ENCODE measurements around the gene ADAMTSL1.

Gene ADAMTSL1

DNA sequence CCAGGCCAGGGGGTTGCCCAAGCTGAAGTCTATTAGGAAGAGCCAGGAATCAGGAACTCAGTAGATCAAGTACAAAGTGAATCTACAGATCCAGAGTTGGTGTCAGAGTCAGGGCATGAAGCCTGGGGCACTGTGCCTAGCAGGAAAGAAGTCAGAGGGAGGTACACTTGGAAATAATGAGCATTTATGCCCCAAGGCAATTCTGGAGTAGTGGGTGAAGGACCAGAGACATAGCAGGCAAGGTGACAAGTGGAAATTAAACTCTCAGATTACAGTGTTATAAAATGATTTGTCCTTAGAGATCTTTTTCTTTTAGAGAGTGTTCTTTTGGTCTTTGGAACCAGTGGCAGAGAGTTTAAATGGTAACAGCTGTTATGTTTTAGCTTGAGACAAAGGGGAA lies 138.0 kb downstream of the ADAMTSL1 start:
- no peak for DNase-seq

DNA sequence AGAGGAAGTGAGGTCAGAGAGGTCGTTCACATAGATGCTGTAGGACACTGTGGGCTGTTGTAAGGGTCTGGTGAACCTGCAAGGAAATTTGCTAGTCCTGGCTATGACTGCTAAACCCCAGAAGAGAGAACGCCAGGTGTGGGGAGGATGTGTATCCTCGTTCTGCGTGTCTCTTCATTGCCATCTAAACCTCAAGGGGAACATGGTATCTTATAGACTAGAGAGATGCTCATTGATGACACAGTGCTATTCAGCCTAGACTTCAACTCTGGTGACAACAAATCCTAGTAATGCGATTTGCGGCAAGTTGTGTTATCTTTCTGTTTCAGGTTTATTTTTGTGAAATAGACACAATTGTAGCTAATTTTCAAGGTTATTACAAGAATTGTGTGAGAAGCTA lies 140.2 kb downstream of the ADAMTSL1 start:
- DNase-seq = no peak

DNA sequence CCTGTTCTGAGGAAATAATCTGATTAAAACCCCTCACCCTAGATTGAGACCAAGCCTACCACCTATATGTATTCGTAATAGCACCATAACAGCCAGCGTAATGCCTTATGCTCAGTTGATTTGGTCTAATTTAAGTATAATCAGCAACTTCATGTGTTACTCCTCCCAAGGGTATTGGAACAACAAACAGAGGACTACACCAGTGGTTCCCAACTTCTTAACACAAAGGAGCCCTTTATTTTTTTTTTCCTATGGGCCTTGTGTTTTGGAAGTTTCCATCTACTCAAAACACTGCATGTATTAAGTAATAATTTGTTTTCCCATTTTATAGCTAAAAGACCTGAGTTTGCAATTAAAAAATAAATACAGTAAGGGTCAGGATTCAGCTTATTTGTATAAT lies 140.7 kb downstream of the ADAMTSL1 start:
- DNase-seq = no peak

DNA sequence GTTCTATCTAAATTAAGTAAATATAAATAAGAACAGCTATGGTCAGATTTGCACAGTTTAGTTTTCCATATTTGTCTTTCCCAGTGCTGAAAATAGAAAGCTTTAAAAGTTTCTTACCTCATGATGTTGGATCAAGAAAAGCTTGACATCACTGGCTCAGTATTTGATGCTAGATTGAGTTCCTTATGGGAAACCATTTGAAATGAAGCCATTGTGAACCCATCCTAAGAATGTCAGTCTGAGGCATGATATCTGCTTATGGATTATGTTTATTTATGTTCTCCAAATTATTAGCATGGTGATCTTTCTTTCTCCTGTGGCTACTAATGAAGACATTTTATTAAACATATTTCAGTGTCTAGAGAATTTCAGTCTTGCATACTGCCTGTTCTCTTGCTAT lies 143.0 kb downstream of the ADAMTSL1 start:
- DNase-seq = no peak

DNA sequence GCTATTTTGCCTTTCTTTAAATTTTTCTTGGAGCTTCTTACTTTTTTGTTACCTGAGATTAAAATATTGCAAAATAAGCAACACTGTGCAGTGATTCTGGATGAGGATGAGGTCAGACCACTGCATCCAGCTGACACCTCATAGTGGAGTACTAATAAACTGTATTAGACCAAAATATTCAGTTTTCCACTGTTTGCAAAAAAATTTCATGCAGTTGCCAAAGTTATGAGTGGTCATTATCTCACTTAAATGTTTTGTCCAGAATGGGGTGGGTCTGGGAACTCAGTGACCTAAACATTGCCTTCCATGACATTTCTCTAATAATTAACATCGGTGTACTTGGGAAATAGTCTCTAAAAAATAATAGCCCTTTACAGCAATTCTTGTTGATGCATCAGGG lies 143.8 kb downstream of the ADAMTSL1 start:
- DNase-seq = no peak

DNA sequence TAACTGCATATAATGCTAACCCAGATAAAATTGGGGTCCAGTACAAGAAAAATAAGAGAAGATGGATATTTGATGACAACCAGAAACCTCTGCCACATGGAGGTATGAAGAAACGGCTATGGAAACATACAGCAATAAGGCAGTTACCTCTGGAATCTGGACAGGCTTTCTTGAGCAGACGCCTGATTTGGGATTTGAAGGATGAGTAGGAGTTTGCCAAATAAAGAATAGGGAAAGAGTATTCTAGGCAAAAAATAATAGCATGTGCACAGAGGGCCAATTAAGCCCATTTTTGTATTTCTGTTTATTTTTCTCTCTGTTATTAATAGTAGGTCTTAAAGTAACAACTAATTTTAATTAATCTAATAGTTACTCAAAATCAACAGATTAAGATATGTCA lies 144.9 kb downstream of the ADAMTSL1 start:
- DNase-seq = no peak

DNA sequence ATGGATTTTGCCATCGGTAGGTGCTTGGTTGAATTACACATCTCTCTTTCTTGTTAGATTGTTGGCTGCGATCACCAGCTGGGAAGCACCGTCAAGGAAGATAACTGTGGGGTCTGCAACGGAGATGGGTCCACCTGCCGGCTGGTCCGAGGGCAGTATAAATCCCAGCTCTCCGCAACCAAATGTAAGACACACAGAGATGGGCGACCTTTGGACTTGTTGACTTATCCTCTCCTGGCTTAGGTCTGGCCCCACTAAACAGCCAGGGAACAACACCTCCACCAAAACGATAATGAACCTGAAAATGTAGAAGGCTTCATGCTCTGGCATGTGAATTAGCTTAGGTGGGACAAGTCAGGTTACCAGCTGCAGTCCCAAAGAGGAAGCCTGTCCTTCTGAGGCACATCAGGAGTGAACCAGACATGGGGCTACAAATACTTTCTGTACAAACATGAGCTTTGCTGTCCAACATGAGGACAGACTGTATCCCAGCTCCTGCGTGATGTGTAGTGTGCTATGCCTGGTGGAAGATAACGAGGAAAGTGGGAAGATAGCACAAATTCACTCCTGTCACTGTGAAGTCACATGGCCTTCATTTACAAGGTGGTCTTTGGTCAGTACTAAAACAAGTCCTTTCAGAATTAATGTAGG lies 148.4 kb downstream of the ADAMTSL1 start:
- DNase-seq = no peak

DNA sequence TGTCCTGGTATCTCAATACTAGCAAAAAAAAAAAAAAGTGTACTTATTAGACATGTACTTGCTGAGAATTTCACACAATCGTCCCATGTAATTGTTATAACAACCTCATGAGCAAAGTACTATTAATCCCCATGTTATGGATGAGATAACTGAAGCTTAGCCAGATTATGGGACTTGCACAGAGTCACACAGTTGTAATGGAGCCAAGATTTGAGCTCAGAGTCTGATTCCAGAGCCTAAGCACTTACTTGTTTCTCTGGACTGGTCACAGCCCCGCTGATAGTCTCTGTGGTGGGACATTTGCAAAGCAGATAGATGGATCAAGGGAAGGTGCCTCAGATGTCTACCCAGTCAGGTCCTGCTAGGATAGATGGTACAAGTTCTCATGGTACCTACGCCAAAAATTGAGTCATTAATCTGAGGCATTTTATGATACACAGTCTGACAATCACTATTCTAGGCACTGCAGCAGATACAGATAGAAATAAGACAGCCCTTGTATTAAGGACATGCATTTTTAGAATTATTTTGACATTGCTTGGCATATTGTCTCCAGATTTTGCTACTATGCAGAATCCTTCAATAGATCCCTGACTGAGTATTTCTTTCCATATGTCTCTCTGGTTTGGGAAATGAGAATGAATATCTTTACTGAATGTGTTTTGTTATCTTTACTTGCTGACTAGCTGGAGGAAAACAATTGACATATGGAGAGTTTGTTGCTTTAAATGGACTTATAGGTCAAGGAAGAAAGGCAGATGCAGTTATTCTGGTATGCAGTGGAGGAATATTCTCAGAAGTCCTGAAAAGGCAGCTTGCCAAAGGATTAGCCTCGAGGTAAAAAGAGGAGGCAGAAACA lies 149.5 kb downstream of the ADAMTSL1 start:
- DNase-seq = no peak

DNA sequence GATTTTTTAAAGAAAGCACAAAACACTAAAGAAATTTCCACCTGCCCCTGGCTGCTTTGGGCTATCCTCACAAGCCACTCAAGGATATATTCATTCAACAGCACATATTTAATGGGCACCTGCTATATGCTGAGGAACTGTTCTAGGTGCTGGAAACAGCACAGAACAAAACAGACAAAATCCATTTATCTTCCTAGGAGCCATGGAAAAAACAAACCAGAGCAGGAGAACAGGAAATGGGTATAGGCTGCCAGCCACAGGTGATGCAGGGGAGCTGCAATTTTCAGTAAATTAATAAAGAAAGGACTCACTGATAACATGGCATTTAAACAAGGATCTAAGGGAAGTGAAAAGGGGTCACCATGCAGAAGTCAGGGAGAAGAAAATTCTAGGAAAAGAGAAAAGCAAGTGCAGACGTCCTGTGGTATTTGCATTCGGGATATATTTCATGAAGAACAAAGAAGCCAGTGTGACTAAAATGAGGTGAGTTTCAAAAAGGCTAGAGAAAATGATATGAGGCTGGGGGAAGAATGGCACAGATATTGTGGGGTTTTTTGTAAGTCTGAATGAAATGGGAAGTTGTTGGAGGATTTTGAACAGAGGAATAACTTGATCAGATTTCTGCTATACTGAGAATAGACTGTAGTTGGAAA lies 152.2 kb downstream of the ADAMTSL1 start:
- no peak for DNase-seq

DNA sequence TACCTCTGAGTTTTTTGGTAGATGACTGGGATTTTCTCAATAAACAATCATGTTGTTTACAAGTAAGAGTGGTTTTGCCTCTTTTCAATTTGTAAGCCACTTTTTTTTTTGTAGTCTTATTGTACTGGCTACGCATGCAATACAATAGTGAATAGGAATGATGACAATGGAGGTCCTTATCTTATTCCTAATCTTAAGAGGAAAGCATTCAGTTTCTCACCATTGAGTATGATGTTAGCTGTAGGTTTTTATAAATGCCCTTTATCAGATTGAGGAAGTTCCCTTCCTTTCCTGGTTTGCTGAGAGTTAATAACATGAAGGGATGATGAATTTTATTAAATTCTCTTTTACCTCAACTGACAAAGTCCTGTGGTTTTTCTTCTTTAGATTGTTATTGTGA lies 155.2 kb downstream of the ADAMTSL1 start:
- no peak for DNase-seq

DNA sequence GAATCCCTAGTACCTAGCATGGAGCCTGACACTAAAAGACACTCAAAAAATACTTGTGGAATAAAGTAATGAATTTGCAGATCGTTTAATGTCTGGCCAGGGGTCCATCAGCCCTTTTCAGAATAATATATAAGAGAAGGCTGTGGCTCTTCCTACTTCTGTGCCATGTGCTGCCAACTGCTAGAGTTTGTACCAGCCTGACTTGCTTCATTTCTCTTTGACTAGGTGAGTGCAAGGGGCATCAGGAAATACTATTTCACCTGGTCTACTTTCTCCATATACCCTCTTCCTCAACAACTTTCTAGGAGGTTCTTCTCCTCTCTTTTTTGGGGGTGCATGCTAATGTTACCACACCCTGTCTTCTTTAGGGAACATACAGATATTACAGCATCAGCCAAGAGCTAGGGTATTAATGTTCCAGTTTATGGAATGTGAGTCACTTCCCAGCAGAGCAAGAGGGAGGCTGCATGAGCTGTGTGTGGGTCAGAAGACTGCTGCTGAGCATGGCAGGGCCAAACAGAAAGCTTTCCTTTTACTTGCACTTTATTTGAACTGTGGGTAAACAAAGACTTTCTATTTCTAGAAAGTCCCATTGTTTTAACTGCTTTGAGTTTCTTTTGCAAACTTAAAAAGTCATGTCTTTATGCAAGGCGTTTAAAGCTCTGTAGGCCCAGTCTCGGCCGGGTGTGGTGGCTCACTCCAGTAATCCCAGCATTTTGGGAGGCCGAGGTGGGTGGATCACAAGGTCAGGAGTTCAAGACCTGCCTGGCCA lies 158.9 kb downstream of the ADAMTSL1 start:
- no peak for DNase-seq

DNA sequence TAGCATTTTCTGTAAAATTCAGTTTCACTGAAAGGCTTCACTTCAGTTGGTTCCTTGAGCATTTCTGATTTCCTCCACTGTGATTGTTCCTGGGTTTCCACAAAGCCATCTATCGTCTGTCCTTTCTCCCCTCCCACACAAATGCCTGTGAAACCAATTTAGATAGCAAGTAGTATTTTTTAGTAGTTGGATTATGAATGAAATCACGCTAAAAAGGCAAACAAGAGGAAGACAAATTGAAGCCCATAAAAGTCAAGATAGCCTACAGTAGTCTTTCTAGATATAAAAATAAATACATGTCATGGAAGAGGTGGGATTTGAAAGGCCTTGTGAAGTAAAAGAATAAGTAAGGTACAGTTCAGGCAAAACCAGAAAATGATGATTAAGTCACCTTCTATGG lies 162.8 kb downstream of the ADAMTSL1 start:
- no peak for DNase-seq

DNA sequence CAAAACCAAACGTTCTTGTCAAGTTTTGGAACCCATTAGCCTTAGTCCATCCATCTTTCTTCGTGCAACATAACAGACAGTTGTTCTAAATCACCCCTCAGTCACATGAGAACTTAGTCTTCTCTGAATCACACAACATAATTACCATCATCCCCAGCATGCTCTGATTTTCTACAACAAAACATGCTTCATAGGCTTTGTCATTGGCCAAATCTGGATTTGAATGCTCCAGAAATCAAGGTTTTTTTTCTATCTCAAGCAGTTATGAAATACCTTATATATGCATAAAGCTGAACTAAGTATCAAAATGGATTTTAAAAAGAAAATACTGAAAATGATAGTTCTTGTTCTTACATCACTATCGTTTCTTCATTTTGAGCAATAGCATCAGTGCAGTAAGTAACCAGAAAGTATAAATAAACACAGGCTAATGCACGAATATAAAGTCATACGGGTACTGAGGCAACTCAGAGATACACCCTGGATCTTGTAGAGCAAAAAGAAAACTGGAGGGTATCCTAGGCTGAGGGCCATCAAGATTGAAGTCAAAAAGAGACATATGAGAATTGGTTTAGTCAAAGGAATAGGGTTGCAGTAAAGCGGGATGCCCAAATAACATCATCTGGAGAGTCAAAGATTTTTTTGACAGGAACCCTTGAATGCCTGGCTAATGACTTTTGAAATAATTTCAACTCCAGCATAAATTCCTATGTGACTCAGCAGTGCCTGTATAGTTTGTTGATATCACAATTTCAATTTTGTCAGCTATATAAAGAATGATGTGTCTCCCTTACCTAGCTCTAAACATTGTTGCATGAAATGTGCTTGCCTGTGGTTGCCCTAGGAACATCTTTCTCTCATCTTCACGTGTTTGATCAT lies 164.7 kb downstream of the ADAMTSL1 start:
- DNase-seq = no peak

DNA sequence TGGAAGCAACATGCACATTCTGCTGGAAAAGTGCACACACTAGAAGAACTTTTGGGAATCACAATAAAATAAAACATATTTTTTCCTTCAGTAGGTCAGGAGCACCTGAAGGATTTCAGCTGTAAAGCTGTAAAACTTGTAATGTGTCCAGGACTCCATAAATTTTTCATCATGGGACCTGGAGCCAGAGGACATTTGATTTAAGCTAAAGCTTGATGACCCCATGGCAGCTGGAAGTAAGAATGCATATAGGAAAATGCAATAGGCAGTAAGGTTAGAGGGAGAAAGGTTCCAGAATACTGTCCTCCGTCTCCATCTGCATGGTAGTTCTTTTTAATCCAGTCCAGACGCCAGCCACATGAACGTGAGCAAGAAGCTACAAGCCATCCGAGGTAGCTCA lies 166.0 kb downstream of the ADAMTSL1 start:
- no peak for DNase-seq

DNA sequence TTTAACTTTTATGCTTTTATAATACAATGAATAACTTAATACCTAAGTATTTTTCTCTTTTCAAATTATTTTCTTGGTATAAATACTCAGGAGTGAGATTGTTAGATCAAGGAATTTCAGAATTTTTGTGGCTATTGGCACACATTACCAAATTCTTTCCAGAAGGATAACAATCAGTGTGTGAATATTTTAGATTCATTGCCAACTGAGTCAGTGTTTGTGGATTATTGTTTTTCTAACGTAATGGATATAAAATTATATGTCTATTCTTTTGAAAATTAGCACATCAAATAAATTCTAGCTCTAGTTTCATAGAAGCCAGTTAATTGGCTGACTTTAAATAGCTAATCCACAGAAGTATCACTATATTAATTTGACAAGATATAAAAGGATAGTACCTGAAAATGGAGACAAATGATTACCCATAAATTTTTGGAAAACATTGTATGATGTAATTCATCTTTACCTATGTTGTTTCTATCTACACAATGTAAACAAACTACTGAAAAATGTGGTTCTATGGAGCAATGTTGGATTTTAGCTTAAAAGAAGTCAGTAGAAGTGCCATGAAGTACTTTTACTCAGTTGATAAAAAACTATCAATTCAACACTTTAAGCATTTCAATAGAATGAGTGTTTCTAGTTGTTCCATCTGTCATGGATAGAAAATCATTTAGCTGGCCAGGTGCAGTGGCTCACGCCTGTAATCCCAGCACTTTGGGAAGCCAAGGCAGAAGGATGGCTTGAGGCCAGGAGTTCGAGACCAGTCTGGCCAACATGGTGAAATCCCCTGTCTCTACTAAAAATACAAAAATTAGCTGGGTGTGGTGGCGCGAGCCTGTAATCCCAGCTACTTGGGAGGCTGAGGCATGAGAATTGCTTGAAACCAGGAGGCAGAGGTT lies 185.1 kb downstream of the ADAMTSL1 start:
- no peak for DNase-seq

DNA sequence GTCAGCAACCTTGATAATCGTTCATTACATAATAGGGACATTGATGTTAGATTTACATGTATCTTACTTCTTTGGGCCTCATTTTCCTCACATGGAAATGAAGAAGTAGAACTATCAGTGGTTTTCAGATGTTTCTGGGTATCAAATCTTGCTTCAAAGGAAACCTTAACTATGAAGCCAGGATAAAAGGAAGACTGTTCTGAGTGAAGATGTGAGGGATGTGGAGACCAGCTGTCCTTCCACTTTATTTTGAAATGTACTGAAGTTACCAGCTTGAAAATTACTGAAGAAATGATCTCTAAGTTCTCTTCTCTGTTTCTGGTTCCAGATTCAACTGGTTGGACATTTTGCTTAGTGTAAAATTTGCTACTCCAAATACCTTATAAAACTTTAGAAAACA lies 186.0 kb downstream of the ADAMTSL1 start:
- DNase-seq = no peak

DNA sequence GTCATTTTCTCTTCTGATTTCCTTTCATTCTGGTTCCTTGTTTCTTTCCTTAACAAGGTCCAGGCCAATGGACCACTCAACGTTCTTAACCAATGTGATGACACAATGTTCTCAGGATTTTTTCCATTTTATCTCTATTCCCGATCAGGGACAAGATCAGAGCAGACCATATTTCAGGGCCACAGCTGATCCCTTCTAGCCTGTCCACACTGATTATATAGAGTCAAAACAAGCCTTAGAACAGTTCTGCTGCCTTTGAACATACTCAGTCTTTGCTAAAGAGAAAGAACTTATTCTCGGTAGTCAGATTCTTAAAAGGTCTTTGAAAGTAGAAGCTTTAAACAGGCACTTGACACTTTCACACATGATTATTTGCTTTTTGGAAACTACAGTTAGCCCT lies 188.4 kb downstream of the ADAMTSL1 start:
- no peak for DNase-seq

DNA sequence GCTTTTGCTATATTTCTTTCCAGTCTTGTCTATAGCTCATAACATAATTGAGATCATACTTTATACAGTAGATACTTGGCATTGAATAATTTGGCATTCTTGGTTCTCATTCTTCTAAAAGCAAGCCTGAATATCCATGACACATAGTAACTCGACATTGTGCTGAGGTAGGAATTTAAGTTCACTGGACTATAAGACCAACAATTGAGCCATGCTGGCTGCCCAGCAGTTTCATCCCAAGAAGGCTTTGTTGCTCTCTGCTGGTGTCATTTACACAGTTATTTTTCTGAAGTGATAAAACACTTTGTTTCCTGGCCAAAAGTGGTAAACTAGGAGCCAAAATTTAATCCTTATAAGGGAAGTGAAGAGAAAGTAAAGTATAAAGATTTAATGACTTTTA lies 192.0 kb downstream of the ADAMTSL1 start:
- DNase-seq = no peak

DNA sequence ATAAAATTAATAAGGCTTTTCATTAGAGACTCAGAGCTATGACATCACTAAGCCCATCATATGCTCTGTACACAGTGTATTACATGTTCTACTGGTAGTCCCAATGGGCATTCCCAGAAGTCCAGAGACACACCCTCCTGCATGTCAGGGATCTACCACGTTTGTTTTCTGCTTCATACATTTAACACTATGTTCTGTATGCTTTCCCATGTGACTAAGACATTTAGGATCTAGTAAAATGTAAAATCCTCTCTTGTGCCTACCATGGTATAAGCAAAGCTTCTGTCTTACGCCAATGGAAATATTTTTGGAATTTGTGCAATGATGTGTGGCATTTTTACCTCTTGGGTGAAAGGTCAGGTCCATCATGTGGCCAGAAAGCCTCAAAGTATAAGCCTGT lies 192.4 kb downstream of the ADAMTSL1 start:
- no peak for DNase-seq

DNA sequence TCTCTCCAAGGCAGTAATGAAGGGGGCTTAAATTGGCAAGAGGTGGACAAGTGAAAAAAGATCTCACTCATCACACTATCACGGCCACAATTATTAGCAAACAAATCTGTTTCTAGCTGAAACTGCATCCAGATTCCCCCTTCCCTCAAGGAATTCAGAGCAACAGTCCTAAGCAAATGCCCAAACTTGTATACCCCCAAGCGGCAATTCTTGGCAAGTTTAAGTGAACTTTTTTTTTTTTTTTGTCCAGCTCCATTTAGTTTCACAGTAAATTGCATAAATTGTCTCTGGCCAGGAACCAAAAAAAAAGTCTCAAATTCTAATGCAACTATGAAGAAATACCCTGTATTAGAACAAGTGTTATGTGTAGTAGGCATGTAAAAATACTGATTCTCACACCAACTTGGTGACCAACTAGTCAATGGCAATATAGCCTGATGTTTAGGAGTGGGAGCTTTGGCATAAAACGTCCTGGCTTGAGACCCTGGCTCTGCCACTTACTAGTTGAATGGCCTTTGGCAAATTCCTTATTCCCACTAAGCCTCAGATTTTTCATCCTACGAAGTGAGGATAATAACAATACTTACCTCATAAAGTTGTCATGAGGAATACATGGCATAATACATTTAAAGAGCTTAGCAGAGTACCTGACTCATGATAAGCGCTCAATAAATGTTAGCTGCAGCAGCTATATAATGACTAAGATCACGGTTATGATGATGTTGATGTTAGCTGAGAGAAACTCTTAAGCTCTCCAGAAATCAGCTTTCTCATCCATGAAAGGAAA lies 193.2 kb downstream of the ADAMTSL1 start:
- no peak for DNase-seq

Measured in NCI-H1417 treated with DMSO at 0.1 percent for 48 hours (cell line).